Tibial nerve (tissue), 4 donors: Measurements from ENCODE around the gene NCMAP. TPM values are rescaled to one million over a fixed set of nuclear protein-coding genes. Genes with fewer than 3 reads are reported as not detected.

ENCODE experiments used
- DNase-seq, 2 donors: peaks; one replicate each; pipeline ENCODE4 v3.0.0-alpha.2; 2019; ENCODE audit warnings: low spot score in 2 of 2
- H3K27ac ChIP-seq, 4 donors: fragments of 200-600 bp; sonication (generic) in 3 of 4; one replicate each; pipeline ENCODE4 v1.5.1; 2017 to 2019; ENCODE audit warnings: mild to moderate bottlenecking in 1 of 4
- H3K27me3 ChIP-seq, 2 donors: fragments of 200-600 bp; sonication (generic) in 1 of 2; one replicate each; pipeline versions ENCODE4 v1.5.1 to v1.6.0; 2017 to 2019
- H3K36me3 ChIP-seq, 3 donors: fragments of 200-600 bp; sonication (generic); one replicate each; pipeline ENCODE4 v1.5.1; 2018 to 2019
- H3K4me1 ChIP-seq, 4 donors: fragments of 200-600 bp; sonication (generic) in 3 of 4; one replicate each; pipeline ENCODE4 v1.5.1; 2017 to 2019
- H3K4me3 ChIP-seq, 4 donors: fragments of 200-600 bp; sonication (generic) in 3 of 4; one replicate each; pipeline ENCODE4 v1.5.1; 2017 to 2019; ENCODE audit warnings: mild to moderate bottlenecking in 1 of 4, moderate library complexity in 1 of 4
- H3K9me3 ChIP-seq, 4 donors: fragments of 200-600 bp; sonication (generic) in 3 of 4; one replicate each; pipeline ENCODE4 v1.5.1; 2017 to 2019
- CTCF ChIP-seq, 5 experiments: fragments of 200-600 bp in 3 of 5; fragments of 450-650 bp in 2 of 5; sonication (generic) in 3 of 5; IDR thresholded peaks; one replicate each; pipeline ENCODE4 v1.5.1; 2016 to 2019; ENCODE audit warnings: antibody characterized with exemption in 5 of 5, mild to moderate bottlenecking in 3 of 5, moderate library complexity in 2 of 5
- EP300 ChIP-seq, 2 donors: sonication (generic); formaldehyde crosslinking; IDR thresholded peaks; one replicate each; pipeline ENCODE4 v1.6.1; 2017; ENCODE audit warnings: antibody characterized with exemption in 2 of 2, mild to moderate bottlenecking in 1 of 2
- POLR2A ChIP-seq, 2 donors: fragments of 450-650 bp; IDR thresholded peaks; one replicate each; pipeline ENCODE4 v1.6.1; 2017; ENCODE audit warnings: antibody characterized with exemption in 2 of 2, mild to moderate bottlenecking in 2 of 2, moderate library complexity in 2 of 2
- WGBS, 2 donors: methylation state at CpG; one replicate each; pipeline ENCODE4 v1.1.5; 2018; 5-methylcytosine and 5-hydroxymethylcytosine counted together
- total RNA-seq, 4 donors: library from RNA; depleted of rRNA; stranded (reverse); fragments of >200 nt; gene quantifications; one replicate each; pipeline ENCODE4 v1.1.0, GENCODE V29; 2016

NCMAP gene
- total RNA-seq, 4 donors from 2014 or later = 49.2 to 191 (median 141) TPM

GRCh38 chr1:24636661-24637357 is 80.9 kb downstream of the NCMAP start:
- no peak for DNase-seq
- Histone ChIP-seq H3K36me3 (no peaks in the 10 kb centered on the region), H3K27ac (no peak overlapping the region), H3K4me3 (no peak overlapping the region), H3K27me3 (no peaks in the 10 kb centered on the region), H3K9me3 (no peaks in the 10 kb centered on the region), H3K4me1 (peaks cover 0 to 19% (median 5%) of the 10 kb centered on the region in 4 donors)
- TF ChIP-seq EP300 (IDR thresholded peaks at IDR 0.05) (no peak), CTCF (IDR thresholded peaks at IDR 0.05) (no peak), POLR2A (IDR thresholded peaks at IDR 0.05) (no peak)
- 70 to 76% methylated on average over 3 of the region's 3 CpGs for WGBS, 2 donors

DNA sequence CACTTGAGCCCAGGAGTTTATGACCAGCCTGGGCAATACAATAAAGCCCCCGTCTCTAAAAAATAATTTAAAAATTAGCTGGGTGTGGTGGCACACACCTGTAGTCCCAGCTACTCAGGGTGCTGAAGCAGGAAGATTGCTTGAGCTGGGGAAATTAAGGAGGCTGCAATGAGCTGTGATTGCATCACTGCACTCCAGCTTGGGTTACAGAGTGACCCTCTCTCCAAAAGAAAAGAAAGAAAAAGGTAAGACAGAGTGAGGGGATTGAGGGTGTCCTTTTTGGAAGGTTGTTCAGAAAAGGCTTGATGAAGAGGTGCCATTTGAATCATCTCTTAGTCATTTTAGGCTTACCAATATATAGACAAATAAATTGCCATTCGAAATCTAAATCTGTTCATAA is 83.2 kb downstream of the NCMAP start:
- no peak for TF ChIP-seq CTCF (IDR thresholded peaks at IDR 0.05)
- no peak for TF ChIP-seq POLR2A (IDR thresholded peaks at IDR 0.05)
- no peak for TF ChIP-seq EP300 (IDR thresholded peaks at IDR 0.05)
- Histone ChIP-seq H3K4me3 (no peak overlapping the region), H3K9me3 (no peaks in the 10 kb centered on the region), H3K27ac (peak overlapping the region in 1 of 4 donors; percentile 61), H3K36me3 (no peaks in the 10 kb centered on the region), H3K27me3 (no peaks in the 10 kb centered on the region), H3K4me1 (peaks cover 0 to 24% (median 8%) of the 10 kb centered on the region in 4 donors)
- 86 to 94% methylated on average over 2 of the region's 2 CpGs for WGBS, 2 donors
- DNase-seq = no peak

GRCh38 chr1:24639881-24640280 is 84.0 kb downstream of the NCMAP start:
- peaks cover 0 to 31% (median 15%) of the 10 kb centered on the region in 4 donors for H3K4me1 ChIP-seq
- WGBS, 2 donors = 62 to 67% methylated on average over 4 of the region's 4 CpGs
- TF ChIP-seq POLR2A (IDR thresholded peaks at IDR 0.05) = no peak
- TF ChIP-seq EP300 (IDR thresholded peaks at IDR 0.05) = no peak
- H3K4me3 ChIP-seq = no peak overlapping the region
- H3K36me3 ChIP-seq = no peaks in the 10 kb centered on the region
- H3K9me3 ChIP-seq = no peaks in the 10 kb centered on the region
- no peaks in the 10 kb centered on the region for H3K27me3 ChIP-seq
- H3K27ac ChIP-seq = peak overlapping the region in 2 of 4 donors; percentile 25 to 61
- no peak for DNase-seq

GRCh38 chr1:24640288-24640687 is 84.4 kb downstream of the NCMAP start:
- H3K27me3 ChIP-seq = no peaks in the 10 kb centered on the region
- no peak for DNase-seq
- H3K36me3 ChIP-seq = peaks cover 0 to 1% (median 0%) of the 10 kb centered on the region in 3 donors
- TF ChIP-seq POLR2A (IDR thresholded peaks at IDR 0.05) (no peak), CTCF (IDR thresholded peaks at IDR 0.05) (no peak)
- H3K4me3 ChIP-seq = no peak overlapping the region
- H3K9me3 ChIP-seq = no peaks in the 10 kb centered on the region
- H3K4me1 ChIP-seq = peaks cover 0 to 31% (median 18%) of the 10 kb centered on the region in 4 donors
- H3K27ac ChIP-seq = peak overlapping the region in 2 of 4 donors; percentile 33 to 98
- WGBS, 2 donors = 65 to 72% methylated on average over 7 of the region's 7 CpGs

DNA sequence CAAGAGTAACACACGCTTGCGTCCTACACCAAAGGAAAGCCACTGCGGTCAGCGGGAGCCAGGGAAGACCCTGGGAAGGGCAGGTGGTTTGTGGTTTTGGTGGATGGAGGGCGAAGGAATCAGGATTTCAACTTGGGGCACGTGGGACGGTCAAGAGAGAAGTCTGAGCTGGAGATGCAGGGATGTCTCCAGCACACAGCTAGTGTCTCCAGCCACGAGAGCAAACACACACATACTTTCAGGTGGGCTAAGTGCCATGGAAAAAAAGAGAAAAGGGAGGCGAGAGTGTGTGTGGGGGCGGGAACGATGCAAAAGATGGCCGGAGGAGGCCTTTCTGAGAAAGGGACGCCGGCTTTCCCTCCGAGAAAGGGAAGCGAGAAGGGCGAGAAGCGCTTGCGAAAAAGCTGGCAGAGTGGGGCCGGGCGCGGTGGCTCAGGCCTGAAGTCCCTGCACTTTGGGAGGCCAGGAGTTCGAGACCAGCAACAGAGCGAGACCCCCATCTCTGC is 85.8 kb downstream of the NCMAP start:
- WGBS, 2 donors = 27 to 33% methylated on average over 24 of the region's 24 CpGs
- Histone ChIP-seq H3K27ac (peak overlapping the region; percentile 98 to 100 (median 100)), H3K27me3 (no peaks in the 10 kb centered on the region), H3K4me3 (peak overlapping the region; percentile 73 to 99 (median 90)), H3K9me3 (no peaks in the 10 kb centered on the region), H3K4me1 (peaks cover 0 to 43% (median 20%) of the 10 kb centered on the region in 4 donors), H3K36me3 (peaks cover 0 to 15% (median 3%) of the 10 kb centered on the region in 3 donors)
- DNase-seq = no peak
- TF ChIP-seq POLR2A (IDR thresholded peaks at IDR 0.05) = no peak
- no peak for TF ChIP-seq EP300 (IDR thresholded peaks at IDR 0.05)
- TF ChIP-seq CTCF (IDR thresholded peaks at IDR 0.05) = no peak
